Erythroblast (primary cell): ENCODE results near the gene C14orf119.

Experiments used
- GATA1 ChIP-seq: IDR thresholded peaks from 2 replicates; pipeline ENCODE4 v1.6.1; 2011; ENCODE audit warnings: low read depth, mild to moderate bottlenecking, control low read depth, low read length, moderate library complexity
- POLR2A ChIP-seq: IDR thresholded peaks from 2 replicates; pipeline ENCODE4 v1.6.1; 2011; ENCODE audit warnings: mild to moderate bottlenecking, low read length

- no peak for TF ChIP-seq POLR2A
- no peak for TF ChIP-seq GATA1
Observed at GRCh38 chr14:23089498-23090253, 5.6 kb upstream of the C14orf119 start.
